DMS114 treated with DMSO at 0.1 percent for 48 hours (cell line): Measurements from ENCODE around the gene FLII.

Experiments used
- DNase-seq: peaks from one replicate; lab custom pipeline; 2025; ENCODE audit not compliant: unreplicated experiment; lab: John Stamatoyannopoulos, UW

The FLII gene

DNA sequence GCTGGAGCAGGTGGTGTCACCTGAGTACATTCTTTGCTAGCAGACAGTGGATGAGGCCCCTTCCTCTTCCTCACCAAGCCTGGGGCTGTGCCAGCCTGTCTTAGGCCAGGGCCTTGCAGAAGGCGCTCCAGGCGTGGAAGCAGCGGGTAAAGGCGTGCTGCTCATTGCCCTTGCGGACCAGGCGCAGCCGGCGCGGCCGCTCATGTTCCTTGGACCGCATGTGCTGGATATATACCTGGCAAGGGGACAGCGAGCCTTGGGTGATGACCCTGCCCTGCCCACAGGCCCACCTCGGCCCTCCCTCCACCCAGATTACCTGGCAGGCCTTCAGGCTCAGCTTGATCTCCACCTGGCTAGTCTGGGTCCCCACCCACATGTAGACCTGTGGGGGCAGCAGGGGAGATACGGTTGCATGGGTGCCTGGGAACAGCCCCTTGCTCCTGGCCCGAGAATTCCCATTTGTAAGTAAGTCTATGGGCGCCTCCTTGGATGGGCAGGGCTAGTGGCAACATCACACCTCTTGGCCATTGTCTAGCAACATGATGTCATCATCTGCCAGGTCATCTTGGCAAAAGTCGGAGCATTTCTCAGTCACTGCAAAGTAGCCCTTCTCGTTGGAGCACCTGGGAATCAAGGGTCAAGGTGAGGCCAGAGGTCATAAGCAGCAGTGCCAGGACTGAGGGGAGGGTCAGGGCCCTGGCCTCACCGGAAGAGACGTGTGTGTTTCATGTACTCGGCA, 13.3 kb downstream of the FLII start:
- DNase-seq: no peak

DNA sequence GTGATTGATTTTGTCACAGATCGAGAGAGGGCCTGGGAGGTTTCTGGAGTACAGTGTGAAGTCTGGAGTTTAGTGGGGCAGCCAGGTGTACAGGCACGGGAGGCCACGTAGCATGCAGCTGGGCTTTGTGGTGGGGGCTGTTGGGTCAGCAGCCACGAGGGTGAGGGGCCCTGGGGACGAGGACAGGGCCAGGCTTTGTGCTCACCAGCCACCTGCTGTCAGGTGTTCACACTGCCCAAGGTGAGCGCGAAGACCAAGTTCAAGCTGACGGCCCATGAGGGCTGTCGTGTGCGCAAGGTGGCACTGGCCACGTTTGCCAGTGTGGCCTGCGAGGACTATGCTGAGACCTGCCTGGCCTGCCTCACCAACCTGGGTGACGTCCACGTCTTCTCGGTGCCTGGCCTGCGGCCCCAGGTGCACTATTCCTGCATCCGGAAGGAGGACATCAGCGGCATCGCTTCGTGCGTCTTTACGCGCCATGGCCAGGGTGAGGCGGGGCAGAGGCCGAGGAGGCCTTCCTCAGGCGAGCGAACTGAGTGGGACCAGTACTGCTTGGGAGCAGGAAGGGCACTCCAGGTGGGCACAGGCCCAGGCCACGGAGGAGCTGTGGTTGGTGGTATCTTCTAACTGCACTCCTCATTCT, 17.2 kb downstream of the FLII start:
- DNase-seq: no peak

- DNase-seq: no peak
These were observed 18.1 kb downstream of the FLII start for GRCh38 chr17:18240449-18240848.

DNA sequence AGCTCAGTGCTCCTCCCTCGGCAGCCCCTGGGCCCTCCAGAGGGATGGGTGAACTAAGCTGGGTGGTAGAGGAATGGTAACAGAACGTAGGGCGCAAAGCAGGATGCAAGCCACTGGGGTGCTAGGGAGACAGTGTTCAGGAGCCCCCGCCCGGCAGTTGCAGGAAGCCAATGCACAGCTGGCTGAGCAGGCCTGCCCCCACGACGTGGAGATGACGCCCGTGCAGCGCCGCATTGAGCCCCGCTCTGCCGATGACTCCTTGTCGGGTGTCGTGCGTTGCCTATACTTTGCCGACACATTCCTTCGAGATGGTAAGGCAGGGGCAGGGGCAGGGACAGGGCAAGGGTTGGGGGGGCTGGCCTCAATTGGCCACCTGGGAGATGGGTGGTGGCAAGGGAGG, 20.2 kb downstream of the FLII start:
- no peak for DNase-seq

DNA sequence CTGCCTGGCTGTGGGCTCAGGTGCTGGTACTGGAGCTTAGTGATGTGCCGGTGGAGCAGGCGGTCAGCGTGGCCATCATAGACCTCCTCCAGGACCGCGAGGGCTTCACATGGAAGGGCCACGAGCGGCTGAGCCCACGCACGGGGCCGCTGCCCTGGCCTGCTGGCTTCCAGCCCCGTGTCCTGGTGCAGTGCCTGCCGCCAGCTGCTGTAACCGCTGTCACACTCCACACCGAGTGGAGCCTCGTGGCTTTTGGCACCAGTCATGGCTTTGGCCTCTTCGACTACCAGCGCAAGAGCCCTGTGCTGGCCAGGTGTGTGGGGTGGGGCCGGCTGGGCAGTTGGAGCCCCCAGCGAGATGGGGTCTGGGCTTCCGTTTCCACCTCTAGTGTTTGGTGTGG, 21.1 kb downstream of the FLII start:
- no peak for DNase-seq

DNA sequence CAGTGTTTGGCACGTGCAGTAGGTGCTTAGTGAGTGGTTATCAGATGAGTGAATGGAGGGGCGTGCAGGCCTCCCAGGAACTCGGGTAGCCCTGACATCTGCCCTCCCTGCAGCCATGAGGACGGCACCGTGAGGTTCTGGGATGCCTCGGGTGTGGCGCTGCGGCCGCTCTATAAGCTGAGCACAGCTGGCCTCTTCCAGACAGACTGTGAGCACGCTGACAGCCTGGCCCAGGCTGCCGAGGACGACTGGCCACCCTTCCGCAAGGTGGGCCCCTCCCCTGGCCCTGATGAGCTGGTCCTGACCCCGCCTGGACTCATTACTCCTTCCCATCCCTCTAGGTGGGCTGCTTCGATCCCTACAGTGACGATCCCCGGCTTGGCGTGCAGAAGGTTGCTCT, 22.0 kb downstream of the FLII start:
- no peak for DNase-seq

DNA sequence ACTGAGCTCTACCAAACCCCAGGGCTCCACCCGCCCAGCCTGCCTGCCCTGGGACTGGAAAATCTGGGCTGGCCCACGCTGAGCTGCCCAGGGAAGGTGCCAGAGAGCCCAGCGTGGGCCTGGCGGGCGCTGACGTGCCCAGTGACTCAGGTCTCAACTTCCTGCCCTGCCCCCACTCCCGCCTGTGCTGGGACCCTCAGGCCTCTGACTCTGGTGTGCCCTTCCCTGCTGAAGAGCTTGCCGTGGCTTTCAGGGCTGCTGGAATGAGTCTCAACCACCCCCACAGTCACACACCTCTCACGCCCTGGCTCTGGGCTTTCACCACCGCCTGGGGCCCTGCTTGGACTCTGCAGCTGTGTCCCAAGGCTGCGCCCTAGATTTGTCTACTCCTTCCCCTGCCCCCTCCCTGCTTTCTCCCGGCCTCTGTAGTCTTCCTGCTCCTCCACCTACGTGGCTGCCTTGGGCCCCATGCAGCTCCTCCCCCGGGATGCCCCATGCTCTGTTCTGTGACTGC, 22.7 kb downstream of the FLII start:
- no peak for DNase-seq

DNA sequence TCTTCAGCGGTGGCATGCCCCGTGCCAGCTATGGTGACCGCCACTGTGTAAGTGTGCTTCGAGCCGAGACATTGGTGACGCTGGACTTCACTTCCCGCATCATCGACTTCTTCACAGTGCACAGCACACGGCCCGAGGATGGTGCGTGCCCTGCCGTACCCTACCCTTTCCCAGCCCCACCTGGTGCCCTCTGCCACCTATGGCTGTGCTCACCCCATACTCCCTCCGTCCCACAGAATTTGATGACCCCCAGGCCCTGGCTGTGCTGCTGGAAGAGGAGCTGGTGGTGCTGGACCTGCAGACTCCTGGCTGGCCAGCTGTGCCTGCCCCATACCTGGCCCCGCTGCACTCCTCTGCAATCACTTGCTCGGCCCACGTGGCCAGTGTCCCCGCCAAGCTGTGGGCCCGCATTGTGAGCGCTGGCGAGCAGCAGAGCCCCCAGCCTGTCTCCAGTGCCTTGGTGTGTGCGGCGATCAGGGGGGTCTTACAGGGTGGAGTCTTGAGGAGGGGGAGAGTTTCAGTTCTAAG, 23.6 kb downstream of the FLII start:
- no peak for DNase-seq

DNA sequence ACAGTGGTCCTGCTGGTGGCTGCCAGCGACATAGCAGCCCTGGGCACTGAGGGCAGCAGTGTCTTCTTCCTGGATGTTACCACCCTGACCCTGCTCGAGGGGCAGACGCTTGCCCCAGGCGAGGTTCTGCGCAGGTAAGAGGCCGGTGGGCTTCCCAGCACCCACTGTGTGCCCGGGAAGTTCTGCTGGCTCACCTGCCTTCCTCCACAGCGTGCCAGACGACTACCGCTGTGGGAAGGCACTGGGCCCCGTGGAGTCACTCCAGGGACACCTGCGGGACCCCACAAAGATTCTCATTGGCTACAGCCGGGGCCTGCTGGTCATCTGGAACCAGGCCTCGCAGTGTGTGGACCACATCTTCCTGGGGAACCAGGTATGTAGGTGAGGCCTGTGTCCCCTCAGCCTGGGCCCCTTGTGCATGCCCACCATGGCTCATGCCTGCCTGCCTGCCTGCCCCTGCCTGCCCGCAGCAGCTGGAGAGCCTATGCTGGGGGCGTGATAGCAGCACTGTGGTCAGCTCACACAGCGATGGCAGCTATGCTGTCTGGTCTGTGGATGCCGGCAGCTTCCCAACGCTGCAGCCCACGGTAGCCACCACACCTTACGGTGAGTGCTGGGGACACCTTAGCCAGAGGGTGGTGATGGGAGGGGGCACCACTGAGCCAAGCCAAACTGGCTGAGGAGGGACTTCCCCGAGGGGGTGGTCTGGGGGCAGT, 24.6 kb downstream of the FLII start:
- DNase-seq: no peak

- DNase-seq: no peak
These were observed 27.4 kb downstream of the FLII start for GRCh38 chr17:18231164-18231563.

DNA sequence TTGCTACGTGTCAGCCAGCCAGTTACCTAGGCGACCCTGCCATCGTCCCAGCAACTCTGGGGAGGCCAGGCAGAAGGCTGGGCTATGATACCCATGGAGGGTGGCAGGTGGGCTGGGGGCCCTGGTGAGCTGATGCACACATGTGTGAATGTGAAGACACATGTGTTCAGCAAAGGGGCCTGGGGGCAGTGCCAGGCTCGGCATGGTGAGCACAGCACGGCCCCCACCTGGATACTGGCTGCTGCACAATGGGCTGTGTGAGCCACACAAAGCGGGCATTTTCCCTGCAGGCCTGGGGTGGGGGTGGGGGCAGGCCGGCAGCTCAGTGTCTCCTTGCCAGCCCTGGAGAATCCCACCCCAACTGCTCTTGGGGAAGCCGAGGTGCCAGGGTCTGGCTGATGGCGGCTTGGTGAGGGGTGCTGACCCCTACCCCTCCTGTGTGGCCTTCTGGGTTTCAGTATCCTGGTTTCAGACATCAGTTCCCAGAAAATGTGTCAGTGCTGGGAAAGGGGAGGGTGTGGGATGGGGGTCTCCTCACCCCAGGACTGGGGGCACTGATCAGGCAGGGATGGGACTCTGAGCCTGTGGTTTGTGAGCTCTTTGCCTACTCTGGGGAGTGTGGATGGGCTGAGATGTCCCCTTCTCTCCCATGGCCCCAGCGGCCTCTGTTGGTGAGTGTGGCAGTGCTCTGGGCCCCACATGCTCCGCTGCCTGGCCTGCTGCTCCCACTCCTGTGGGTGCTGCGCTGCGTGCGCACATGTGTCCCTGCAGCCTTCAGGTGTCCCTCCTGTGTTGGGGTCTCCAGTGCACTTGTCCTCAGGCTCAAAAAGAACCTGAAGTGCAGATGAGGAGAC, 28.0 kb downstream of the FLII start:
- no peak for DNase-seq

GRCh38 chr17:18229771-18230170, 28.8 kb downstream of the FLII start:
- DNase-seq: no peak

DNA sequence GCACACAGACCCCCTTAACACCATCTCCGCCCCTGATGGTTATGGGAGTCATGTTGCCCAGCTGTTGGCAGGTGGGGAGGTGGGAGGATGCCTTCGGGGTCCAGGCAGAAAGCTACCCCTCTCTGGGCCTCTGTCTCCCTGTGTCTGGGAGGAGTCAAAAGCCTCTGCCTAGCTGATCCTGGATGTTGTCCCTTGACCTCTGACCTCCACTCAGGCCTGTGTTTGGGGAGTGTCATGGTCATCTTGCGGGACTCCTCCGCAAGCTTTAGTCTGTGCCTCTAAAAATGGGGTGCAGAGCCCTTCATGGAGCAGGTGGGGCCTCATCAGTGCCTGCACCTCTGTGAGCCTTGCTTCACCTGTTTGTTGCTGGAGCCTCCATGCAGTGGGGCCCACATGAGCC, 29.3 kb downstream of the FLII start:
- DNase-seq: no peak

GRCh38 chr17:18228176-18228682, 30.3 kb downstream of the FLII start:
- DNase-seq: no peak

- no peak for DNase-seq
These were observed 30.9 kb downstream of the FLII start for GRCh38 chr17:18227635-18228034.

- no peak for DNase-seq
These were observed 32.1 kb downstream of the FLII start for GRCh38 chr17:18226284-18226945.

DNA sequence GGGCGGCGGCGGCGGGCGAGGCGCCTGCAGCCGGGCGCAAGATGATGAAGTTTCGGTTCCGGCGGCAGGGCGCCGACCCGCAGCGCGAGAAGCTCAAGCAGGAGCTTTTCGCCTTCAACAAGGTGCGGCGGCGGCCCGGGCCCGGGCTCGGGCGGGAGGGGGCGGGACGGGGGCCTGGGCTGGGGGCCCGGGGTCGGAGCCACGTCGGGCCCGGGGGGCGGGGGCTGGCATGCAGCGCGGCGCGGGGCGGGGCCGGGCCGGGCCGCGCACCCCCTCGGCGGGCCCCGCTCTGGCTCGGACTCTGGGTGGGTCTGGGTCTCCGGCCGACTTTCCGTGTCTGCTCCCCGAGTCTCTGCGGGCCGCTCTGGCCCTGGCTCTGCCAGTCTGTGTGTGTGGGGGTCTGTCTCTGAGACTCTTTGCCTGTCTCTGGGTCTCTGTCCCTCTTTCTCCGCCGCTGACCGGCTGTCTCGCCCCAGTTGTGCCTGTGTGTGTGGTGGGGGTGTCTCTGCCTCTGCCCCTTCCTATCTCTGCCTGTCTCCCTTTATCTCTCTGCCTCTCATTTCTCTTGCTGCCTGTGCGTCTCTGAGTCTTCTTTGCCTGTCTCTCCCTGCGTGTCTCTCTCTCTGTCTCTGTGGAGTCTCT, 32.8 kb downstream of the FLII start:
- no peak for DNase-seq

GRCh38 chr17:18225121-18225641, 33.4 kb downstream of the FLII start, which contains the start of gene LLGL1:
LLGL1 (plus strand) TSS chr17:18225635; CDS start chr17:18225683, 48 bp downstream.
- peak; percentile 38 for DNase-seq

DNA sequence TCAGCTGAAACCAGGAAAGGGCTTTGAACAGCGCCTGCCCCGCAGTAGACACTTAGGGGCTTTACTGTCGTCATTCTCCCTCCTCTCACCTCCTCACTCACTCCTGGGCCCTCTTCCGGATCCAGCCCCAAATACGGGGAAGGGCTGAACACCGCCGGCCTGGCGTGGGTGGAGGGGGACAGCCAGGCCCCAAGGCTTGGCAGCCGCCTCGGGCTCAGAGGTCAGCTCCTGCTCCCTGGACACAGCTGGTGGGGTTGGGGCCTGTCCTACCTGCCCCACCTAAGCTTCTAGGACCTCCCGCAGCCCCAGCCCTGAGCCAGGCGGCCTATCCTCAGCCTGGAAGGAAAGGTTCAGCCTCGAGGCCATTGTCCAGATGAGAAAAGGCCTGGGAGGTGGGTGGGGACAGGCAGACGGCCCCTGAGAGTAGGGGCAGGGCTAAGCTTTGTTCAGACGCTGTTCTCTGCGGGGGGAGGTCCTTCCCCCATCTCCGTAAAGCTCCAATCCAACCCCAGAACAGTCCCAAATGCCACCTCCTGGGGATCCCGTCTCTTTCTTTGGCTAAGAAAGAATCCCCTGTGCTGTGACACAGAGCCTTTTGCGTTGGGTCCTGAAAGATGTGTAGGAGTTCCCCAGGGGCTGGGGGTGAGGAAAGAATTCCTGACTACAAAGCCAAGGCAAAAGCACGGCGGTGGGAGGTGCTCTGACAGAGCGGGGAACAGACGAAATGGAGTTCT, 34.0 kb downstream of the FLII start:
- no peak for DNase-seq
